KMS-11 (cell line): ENCODE measurements around the gene NHERF2.

Experiments used
- H2AFZ ChIP-seq: fragments of 200-600 bp; sonication (generic); 2 replicates; pipeline ENCODE4 v1.6.1; 2016; ENCODE audit warnings: antibody characterized with exemption, mixed run types, low read depth
- H3K27ac ChIP-seq: fragments of 200-600 bp; sonication (generic); 2 replicates; pipeline ENCODE4 v1.6.1; 2016; ENCODE audit warnings: mild to moderate bottlenecking, mixed run types
- H3K27me3 ChIP-seq: fragments of 200-600 bp; sonication (generic); 2 replicates; pipeline ENCODE4 v1.6.1; 2017; ENCODE audit warnings: mild to moderate bottlenecking, low read depth, mixed run types, moderate library complexity; ENCODE audit not compliant: insufficient read depth
- H3K36me3 ChIP-seq: fragments of 200-600 bp; sonication (generic); 2 replicates; pipeline ENCODE4 v1.6.1; 2017; ENCODE audit warnings: mild to moderate bottlenecking, mixed run types; ENCODE audit not compliant: insufficient read depth
- H3K4me1 ChIP-seq: fragments of 200-600 bp; sonication (generic); 2 replicates; pipeline ENCODE4 v1.6.1; 2016; ENCODE audit warnings: mild to moderate bottlenecking, low read depth, mixed run types; ENCODE audit not compliant: poor library complexity, severe bottlenecking
- H3K4me2 ChIP-seq: fragments of 200-600 bp; sonication (generic); 2 replicates; pipeline ENCODE4 v1.7.0; 2016; ENCODE audit warnings: mild to moderate bottlenecking, mixed run types
- H3K4me3 ChIP-seq: fragments of 200-600 bp; sonication (generic); IDR thresholded peaks from 2 replicates; pipeline ENCODE4 v1.6.1; 2017; ENCODE audit warnings: low read depth, low read length, mixed read lengths; ENCODE audit not compliant: insufficient read depth
- H3K79me2 ChIP-seq: fragments of 200-600 bp; sonication (generic); 2 replicates; pipeline ENCODE4 v1.6.1; 2016; ENCODE audit warnings: low read depth, mixed run types; ENCODE audit not compliant: insufficient read depth
- H3K9ac ChIP-seq: fragments of 200-600 bp; sonication (generic); 2 replicates; pipeline ENCODE4 v1.6.1; 2016; ENCODE audit warnings: mild to moderate bottlenecking, mixed run types
- H4K20me1 ChIP-seq: fragments of 200-600 bp; sonication (generic); 2 replicates; pipeline ENCODE4 v1.6.1; 2016; ENCODE audit warnings: mild to moderate bottlenecking, mixed run types; ENCODE audit not compliant: insufficient read depth
- CTCF ChIP-seq: fragments of 200-600 bp; sonication (generic); conservative IDR thresholded peaks from 2 replicates; pipeline ENCODE4 v1.6.1; 2017; ENCODE audit warnings: low read depth, mild to moderate bottlenecking, antibody characterized with exemption, low read length, moderate library complexity, mixed read lengths

NHERF2 gene

GRCh38 chr16:1992704-1993317 lies 33.9 kb upstream of the NHERF2 start:
- no peak for TF ChIP-seq CTCF
- Histone ChIP-seq H3K4me2 (no peak overlapping the region), H3K4me3 (no peak overlapping the region), H3K27ac (no peak overlapping the region), H3K27me3 (peaks cover 5% of the 10 kb centered on the region), H3K4me1 (peaks cover 23% of the 10 kb centered on the region), H3K9ac (no peak overlapping the region), H2AFZ (peak overlapping the region; percentile 81; the same call in 1 of the 2 replicates), H3K79me2 (no peaks in the 10 kb centered on the region), H4K20me1 (no peaks in the 10 kb centered on the region), H3K36me3 (no peaks in the 10 kb centered on the region)

- Histone ChIP-seq H3K4me1 (peaks cover 23% of the 10 kb centered on the region), H3K4me2 (no peak overlapping the region), H3K27ac (no peak overlapping the region), H4K20me1 (no peaks in the 10 kb centered on the region), H3K36me3 (no peaks in the 10 kb centered on the region), H3K27me3 (peaks cover 5% of the 10 kb centered on the region), H2AFZ (no peak overlapping the region), H3K79me2 (no peaks in the 10 kb centered on the region), H3K4me3 (no peak overlapping the region), H3K9ac (no peak overlapping the region)
- no peak for TF ChIP-seq CTCF
Observed at GRCh38 chr16:1993731-1994131, 33.0 kb upstream of the NHERF2 start.

- H3K4me2 ChIP-seq: no peak overlapping the region
- no peak overlapping the region for H3K9ac ChIP-seq
- H3K4me1 ChIP-seq: peaks cover 5% of the 10 kb centered on the region
- H2AFZ ChIP-seq: no peak overlapping the region
- H4K20me1 ChIP-seq: no peaks in the 10 kb centered on the region
- no peak overlapping the region for H3K4me3 ChIP-seq
- no peaks in the 10 kb centered on the region for H3K79me2 ChIP-seq
- H3K27ac ChIP-seq: no peak overlapping the region
- no peaks in the 10 kb centered on the region for H3K36me3 ChIP-seq
- H3K27me3 ChIP-seq: no peaks in the 10 kb centered on the region
- no peak for TF ChIP-seq CTCF
Observed at GRCh38 chr16:1997494-1998359, 29.0 kb upstream of the NHERF2 start.

GRCh38 chr16:1998360-1998835 lies 28.3 kb upstream of the NHERF2 start:
- H3K4me2 ChIP-seq: no peak overlapping the region
- H3K27me3 ChIP-seq: no peaks in the 10 kb centered on the region
- H3K36me3 ChIP-seq: no peaks in the 10 kb centered on the region
- no peaks in the 10 kb centered on the region for H4K20me1 ChIP-seq
- H3K27ac ChIP-seq: no peak overlapping the region
- no peak overlapping the region for H2AFZ ChIP-seq
- no peak overlapping the region for H3K9ac ChIP-seq
- H3K4me1 ChIP-seq: peaks cover 3% of the 10 kb centered on the region
- no peak overlapping the region for H3K4me3 ChIP-seq
- no peak for TF ChIP-seq CTCF
- 0 out of 2 replicates have a peak, but pooled peaks cover 3% of the 10 kb centered on the region for H3K79me2 ChIP-seq
